CD4-positive, alpha-beta T cell treated with Interleukin-6 for 4 hours (primary cell): ENCODE results near the gene ATP23.
A peak's percentile ranks its signal among the peaks of the same experiment; 100 is the strongest.

Source experiments
- DNase-seq: peaks from one replicate; pipeline ENCODE4 v3.0.0-alpha.2; 2020; ENCODE audit warnings: mixed read lengths

ATP23 gene

GRCh38 chr12:57941165-57941894 is at the start of gene ATP23:
Gene ATP23, plus strand, starts transcription at chr12:57941567. Its CDS starts 135 bp downstream, at chr12:57941702.
- DNase-seq, result peak; percentile 91

GRCh38 chr12:57892232-57892972 is 49.0 kb upstream of the ATP23 start:
- DNase-seq, result no peak

- DNase-seq, result no peak
Observed at GRCh38 chr12:57893431-57894353, 47.7 kb upstream of the ATP23 start.

- DNase-seq, result peak; percentile 43
Observed at GRCh38 chr12:57894399-57895292, 46.7 kb upstream of the ATP23 start.

- DNase-seq, result no peak
Observed at GRCh38 chr12:57895389-57896114, 45.8 kb upstream of the ATP23 start.

- DNase-seq, result no peak
Observed at GRCh38 chr12:57896115-57896433, 45.3 kb upstream of the ATP23 start.

GRCh38 chr12:57896434-57897201 is 44.7 kb upstream of the ATP23 start:
- DNase-seq, result peak; percentile 46

- DNase-seq, result no peak
Observed at GRCh38 chr12:57897286-57897974, 43.9 kb upstream of the ATP23 start.

GRCh38 chr12:57898308-57898970 is 42.9 kb upstream of the ATP23 start:
- peak; percentile 36 for DNase-seq

- DNase-seq, result peak; percentile 85
Observed at GRCh38 chr12:57899010-57899662, 42.2 kb upstream of the ATP23 start.

GRCh38 chr12:57902478-57902969 is 38.8 kb upstream of the ATP23 start:
- DNase-seq, result no peak

GRCh38 chr12:57904426-57904825 is 36.9 kb upstream of the ATP23 start:
- no peak for DNase-seq

- DNase-seq, result peak; percentile 86
Observed at GRCh38 chr12:57904848-57905811, 36.2 kb upstream of the ATP23 start.

- DNase-seq, result no peak
Observed at GRCh38 chr12:57905812-57906475, 35.4 kb upstream of the ATP23 start.

- DNase-seq, result no peak
Observed at GRCh38 chr12:57906821-57907220, 34.5 kb upstream of the ATP23 start.

GRCh38 chr12:57907281-57907680 is 34.1 kb upstream of the ATP23 start:
- no peak for DNase-seq

- no peak for DNase-seq
Observed at GRCh38 chr12:57908511-57908910, 32.9 kb upstream of the ATP23 start.
